H1 (cell line): ENCODE measurements around the gene REC8. TPM values are rescaled to one million over a fixed set of nuclear protein-coding genes. Genes with fewer than 3 reads are reported as not detected.

Experiments
- CTCF ChIA-PET: fragments of 300-600 bp; sonication (Branson Sonifier 250); formaldehyde crosslinking; loops from one replicate; lab custom pipeline; 2021; ENCODE audit not compliant: partially characterized antibody; lab: Charles Lee
- POLR2A ChIA-PET: fragments of 300-600 bp; sonication (Branson Sonifier 250); formaldehyde crosslinking; loops from one replicate; lab custom pipeline; 2021; ENCODE audit warnings: inconsistent platforms; ENCODE audit not compliant: partially characterized antibody; lab: Charles Lee
- DNase-seq, 2 experiments: peaks; one replicate each; pipeline versions ENCODE4 v3.0.0 to v3.0.0-alpha.2; 2010 to 2022; ENCODE audit warnings: low spot score in 2 of 2, low read depth in 1 of 2, mixed read lengths in 1 of 2
- FAIRE-seq: peaks from 2 replicates; lab custom pipeline; 2011; peaks lifted over from hg19 to GRCh38; lab: Jason Lieb, UNC
- H2AFZ ChIP-seq: 2 replicates; pipeline ENCODE4 v1.8.1; 2012; ENCODE audit warnings: low read length, inconsistent platforms
- H2AK5ac ChIP-seq: 2 replicates; pipeline ENCODE4 v1.6.1; 2013; ENCODE audit warnings: low read depth, low read length
- H2BK120ac ChIP-seq: replicated peaks from 2 replicates; pipeline ENCODE3; 2013; ENCODE audit warnings: low read depth, low read length, inconsistent platforms
- H2BK12ac ChIP-seq: 2 replicates; pipeline ENCODE4 v1.6.1; 2013; ENCODE audit warnings: low read depth, low read length
- H2BK15ac ChIP-seq: 2 replicates; pipeline ENCODE4 v1.6.1; 2013; ENCODE audit warnings: low read length
- H2BK20ac ChIP-seq: 2 replicates; pipeline ENCODE4 v1.6.1; 2013; ENCODE audit warnings: low read length
- H2BK5ac ChIP-seq: 2 replicates; pipeline ENCODE4 v1.6.1; 2013; ENCODE audit warnings: low read depth, low read length
- H3K14ac ChIP-seq: 2 replicates; pipeline ENCODE4 v1.6.1; 2013; ENCODE audit warnings: inconsistent platforms; ENCODE audit not compliant: insufficient read length
- H3K18ac ChIP-seq: 2 replicates; pipeline ENCODE4 v1.6.1; 2013; ENCODE audit warnings: low read length; ENCODE audit errors: extremely low read depth
- H3K23ac ChIP-seq: 2 replicates; pipeline ENCODE4 v1.6.1; 2013; ENCODE audit warnings: inconsistent platforms; ENCODE audit not compliant: insufficient read length
- H3K23me2 ChIP-seq: 2 replicates; pipeline ENCODE4 v1.6.1; 2013; ENCODE audit warnings: low read depth, low read length
- H3K27ac ChIP-seq: 2 replicates; pipeline ENCODE4 v1.6.1; 2011; ENCODE audit warnings: low read depth, low read length, inconsistent platforms
- H3K27me3 ChIP-seq, 4 experiments: replicated peaks in 1 of 4; 1 replicate in 1 of 4; 2 replicates in 3 of 4; pipeline versions ENCODE4 v1.6.1 to v1.8.1; 2011 to 2013; ENCODE audit warnings: low read length in 3 of 4, mild to moderate bottlenecking in 3 of 4, inconsistent platforms in 2 of 4, mixed read lengths in 2 of 4, moderate library complexity in 1 of 4; ENCODE audit not compliant: control insufficient read depth in 3 of 4, insufficient read depth in 3 of 4; ENCODE audit errors: extremely low read depth in 1 of 4
- H3K36me3 ChIP-seq, 4 experiments: 2 replicates each; pipeline versions ENCODE4 v1.6.1 to v1.8.1; 2011 to 2013; ENCODE audit warnings: mild to moderate bottlenecking in 4 of 4, low read length in 3 of 4, moderate library complexity in 2 of 4, control low read depth in 1 of 4, inconsistent platforms in 1 of 4; ENCODE audit not compliant: insufficient read depth in 4 of 4, control insufficient read depth in 2 of 4
- H3K4ac ChIP-seq: replicated peaks from 2 replicates; pipeline ENCODE3; 2013; ENCODE audit warnings: low read length, low read depth, mixed read lengths, inconsistent platforms; ENCODE audit not compliant: insufficient read length
- H3K4me1 ChIP-seq, 4 experiments: replicated peaks in 1 of 4; 1 replicate in 1 of 4; 2 replicates in 3 of 4; pipeline versions ENCODE4 v1.6.1 to v1.8.1; 2011 to 2013; ENCODE audit warnings: low read length in 3 of 4, inconsistent platforms in 2 of 4, mixed read lengths in 1 of 4; ENCODE audit not compliant: insufficient read depth in 4 of 4, control insufficient read depth in 3 of 4
- H3K4me2 ChIP-seq, 2 experiments: 2 replicates each; pipeline versions ENCODE4 v1.6.1 to v1.8.1; 2011 to 2013; ENCODE audit warnings: low read depth in 2 of 2, low read length in 2 of 2, control low read depth in 1 of 2, inconsistent platforms in 1 of 2, mild to moderate bottlenecking in 1 of 2; ENCODE audit not compliant: insufficient read depth in 1 of 2
- H3K4me3 ChIP-seq, 4 experiments: fragments of 200-600, 300-600 bp in 1 of 4; sonication (generic), shearing (Covaris generic), sonication (Bioruptor Twin) in 1 of 4; 2 replicates each; pipeline versions ENCODE4 v1.5.1 to v1.8.1; 2011 to 2016; ENCODE audit warnings: low read length in 4 of 4, low read depth in 3 of 4, control low read depth in 2 of 4, inconsistent platforms in 2 of 4, mild to moderate bottlenecking in 2 of 4, mixed read lengths in 1 of 4, moderate library complexity in 1 of 4; ENCODE audit not compliant: insufficient read depth in 2 of 4; ENCODE audit errors: extremely low read depth in 1 of 4
- H3K56ac ChIP-seq: replicated peaks from 2 replicates; pipeline ENCODE3; 2013; ENCODE audit warnings: low read depth, mild to moderate bottlenecking, mixed read lengths, low read length, inconsistent platforms; ENCODE audit not compliant: insufficient read length
- H3K79me1 ChIP-seq: 2 replicates; pipeline ENCODE4 v1.6.1; 2013; ENCODE audit warnings: low read depth, low read length, control low read depth
- H3K79me2 ChIP-seq, 2 experiments: 2 replicates each; pipeline versions ENCODE4 v1.6.1 to v1.8.1; 2012 to 2013; ENCODE audit warnings: low read length in 2 of 2, mild to moderate bottlenecking in 2 of 2, inconsistent platforms in 1 of 2; ENCODE audit not compliant: insufficient read depth in 2 of 2, control insufficient read depth in 1 of 2
- H3K9ac ChIP-seq, 4 experiments: replicated peaks in 1 of 4; 1 replicate in 1 of 4; 2 replicates in 3 of 4; pipeline versions ENCODE4 v1.6.1 to v1.8.1; 2011 to 2013; ENCODE audit warnings: low read depth in 3 of 4, low read length in 3 of 4, control low read depth in 2 of 4, mild to moderate bottlenecking in 2 of 4, moderate library complexity in 2 of 4, inconsistent platforms in 1 of 4; ENCODE audit errors: extremely low read depth in 1 of 4
- H3K9me3 ChIP-seq, 2 experiments: 2 replicates each; pipeline versions ENCODE4 v1.6.1 to v1.8.1; 2012 to 2013; ENCODE audit warnings: mild to moderate bottlenecking in 2 of 2, moderate library complexity in 2 of 2, control low read depth in 1 of 2, inconsistent platforms in 1 of 2, low read depth in 1 of 2, low read length in 1 of 2, mixed read lengths in 1 of 2; ENCODE audit not compliant: insufficient read depth in 2 of 2
- H4K20me1 ChIP-seq, 2 experiments: replicated peaks in 1 of 2; 2 replicates each; pipeline versions ENCODE3 to v1.8.1; 2011 to 2013; ENCODE audit warnings: inconsistent platforms in 2 of 2, low read length in 2 of 2, mild to moderate bottlenecking in 1 of 2; ENCODE audit not compliant: insufficient read depth in 2 of 2, control insufficient read depth in 1 of 2
- H4K5ac ChIP-seq: 2 replicates; pipeline ENCODE4 v1.6.1; 2013; ENCODE audit warnings: low read length, low read depth, mixed read lengths, inconsistent platforms; ENCODE audit not compliant: insufficient read length
- H4K8ac ChIP-seq: 2 replicates; pipeline ENCODE4 v1.8.0; 2013; ENCODE audit warnings: mild to moderate bottlenecking, moderate library complexity, low read length, inconsistent platforms; ENCODE audit not compliant: insufficient read depth; ENCODE audit errors: extremely low read depth
- H4K91ac ChIP-seq: replicated peaks from 2 replicates; pipeline ENCODE3; 2013; ENCODE audit warnings: low read length, mixed read lengths, inconsistent platforms; ENCODE audit not compliant: insufficient read length
- CTBP2 ChIP-seq: IDR thresholded peaks from 2 replicates; pipeline ENCODE4 v1.7.0; 2011; ENCODE audit warnings: borderline replicate concordance, mild to moderate bottlenecking, moderate library complexity, mixed read lengths, low read length; ENCODE audit not compliant: insufficient read depth, insufficient read length
- EGR1 ChIP-seq: IDR thresholded peaks from 2 replicates; pipeline ENCODE4 v1.6.1; 2011; ENCODE audit warnings: low read depth, low read length, borderline replicate concordance
- HDAC2 ChIP-seq, 2 experiments: fragments of 300-600 bp in 1 of 2; sonication (generic) in 1 of 2; IDR thresholded peaks; 2 replicates each; pipeline ENCODE4 v1.6.1; 2011 to 2012; ENCODE audit warnings: low read depth in 2 of 2, low read length in 2 of 2, mild to moderate bottlenecking in 2 of 2, moderate library complexity in 2 of 2, borderline replicate concordance in 1 of 2, inconsistent platforms in 1 of 2
- JUN ChIP-seq: IDR thresholded peaks from 2 replicates; pipeline ENCODE4 v1.6.1; 2011; ENCODE audit warnings: low read depth, mild to moderate bottlenecking, improper control_type of control experiment, low read length
- POLR2A ChIP-seq, 2 experiments: IDR thresholded peaks; 1 replicate in 1 of 2; 2 replicates in 1 of 2; pipeline ENCODE4 v1.6.1; 2011; ENCODE audit warnings: low read depth in 2 of 2, low read length in 2 of 2, mild to moderate bottlenecking in 2 of 2; ENCODE audit errors: control extremely low read depth in 1 of 2
- POU5F1 ChIP-seq: IDR thresholded peaks from 2 replicates; pipeline ENCODE4 v1.6.1; 2011; ENCODE audit warnings: low read depth, mild to moderate bottlenecking, low read length, moderate library complexity
- RAD21 ChIP-seq, 2 experiments: IDR thresholded peaks in 1 of 2; conservative IDR thresholded peaks in 1 of 2; 2 replicates each; pipeline ENCODE4 v1.6.1; 2011; ENCODE audit warnings: low read depth in 2 of 2, low read length in 2 of 2, improper control_type of control experiment in 1 of 2, inconsistent platforms in 1 of 2, mild to moderate bottlenecking in 1 of 2, moderate library complexity in 1 of 2
- RFX5 ChIP-seq: IDR thresholded peaks from 2 replicates; pipeline ENCODE4 v1.6.1; 2011; ENCODE audit warnings: low read depth, low read length, improper control_type of control experiment, borderline replicate concordance
- WGBS, 2 experiments: shearing (Covaris generic) in 1 of 2; methylation state at CpG; one replicate each; pipeline versions ENCODE4 v1.1.6 to v1.1.7; 2013 to 2015; ENCODE audit warnings: low lambda C conversion rate in 2 of 2, mixed read lengths in 2 of 2, inconsistent platforms in 1 of 2, low coverage in 1 of 2, missing lambda C conversion rate in 1 of 2; ENCODE audit not compliant: insufficient replicate concordance in 2 of 2, insufficient coverage in 1 of 2, insufficient read length in 1 of 2; ENCODE audit errors: extremely low coverage in 1 of 2, missing lambda C conversion rate in 1 of 2; 5-methylcytosine and 5-hydroxymethylcytosine counted together
- polyA plus RNA-seq, 7 experiments: library from polyadenylated mRNA; depleted of rRNA in 3 of 7; stranded (reverse) in 5 of 7; unstranded in 2 of 7; fragments of >200 nt in 5 of 7; fragments of 200-250 nt in 2 of 7; gene quantifications; 1 replicate in 5 of 7; 2 replicates in 1 of 7; 4 replicates in 1 of 7; pipeline versions ENCODE4 v1.2.1 to v1.2.3, GENCODE V29; 2011 to 2013; ENCODE audit warnings: missing spikeins in 2 of 7, mixed read lengths in 2 of 7
- total RNA-seq: library from RNA; stranded (reverse); fragmentation: NEBNext Ultra II Directional; extraction: Animal tissue kit (Norgen Biotek cat#: 25700); gene quantifications from 2 replicates; pipeline ENCODE4 v1.2.1, GENCODE V29; 2021
- TF ChIP-seq, protein P1 (sequence below), 3 experiments: IDR thresholded peaks; 1 replicate in 2 of 3; 2 replicates in 1 of 3; pipeline versions ENCODE4 v1.5.1 to v1.6.1; 2011; ENCODE audit warnings: low read length in 3 of 3, mild to moderate bottlenecking in 3 of 3, inconsistent platforms in 2 of 3, low read depth in 1 of 3, moderate library complexity in 1 of 3; ENCODE audit not compliant: insufficient read depth in 1 of 3; ENCODE audit errors: control extremely low read depth in 1 of 3

The REC8 gene
- total and polyA plus RNA-seq, 2 of the 8 experiments (the other 6 are each of a cell fraction or from before 2014, with no cell fraction given): 9.8 to 28.5 TPM

GRCh38 chr14:24219080-24219479 lies 47.2 kb downstream of the REC8 start:
- Histone ChIP-seq H3K79me1 (no peaks in the 10 kb centered on the region), H3K4me3 (no peak overlapping the region), H4K20me1 (peaks cover 0 to 1% of the 10 kb centered on the region in 2 experiments), H3K4me1 (peaks cover 0 to under 1% (median 0%) of the 10 kb centered on the region in 4 experiments; a peak in 1 of 7 replicates), H3K27me3 (no peaks in the 10 kb centered on the region), H3K9me3 (no peaks in the 10 kb centered on the region), H4K8ac (no peak overlapping the region), H2AK5ac (no peak overlapping the region), H3K27ac (no peak overlapping the region), H2BK120ac (no peak overlapping the region), H3K23me2 (peaks cover 3% of the 10 kb centered on the region), H3K36me3 (peaks cover 0 to 6% (median 4%) of the 10 kb centered on the region in 4 experiments; a peak in 4 of 8 replicates), H3K79me2 (peaks cover 0 to 26% of the 10 kb centered on the region in 2 experiments; a peak in 2 of 4 replicates), H4K91ac (no peak overlapping the region), H3K4me2 (no peak overlapping the region), H3K4ac (no peak overlapping the region), H2BK20ac (no peak overlapping the region), H2BK5ac (no peak overlapping the region), H2BK15ac (no peak overlapping the region), H3K14ac (no peak overlapping the region), H3K23ac (no peak overlapping the region), H2AFZ (no peak overlapping the region), H3K18ac (no peak overlapping the region), H3K56ac (no peak overlapping the region), H4K5ac (no peak overlapping the region), H2BK12ac (no peak overlapping the region), H3K9ac (no peak overlapping the region)
- WGBS, 2 experiments: 87% methylated on average over 3 of the region's 4 CpGs; no CpG with 5 or more reads in 1 of the 2 experiments
- CTCF ChIA-PET: interaction anchor here (0.7 to 5.0 kb wide), 4 partner anchors 12 to 78 kb away, joined by 3 to 16 read pairs (median 4); partner anchors contain the start of gene IRF9
- FAIRE-seq (no peak), DNase-seq (no peak)
- POLR2A ChIA-PET: interaction anchor here (1.0 to 1.2 kb wide), 3 partner anchors 9 to 18 kb away, joined by 3 to 4 read pairs (median 3); no protein-coding TSS in a partner anchor
- TF ChIP-seq, protein P1, sequence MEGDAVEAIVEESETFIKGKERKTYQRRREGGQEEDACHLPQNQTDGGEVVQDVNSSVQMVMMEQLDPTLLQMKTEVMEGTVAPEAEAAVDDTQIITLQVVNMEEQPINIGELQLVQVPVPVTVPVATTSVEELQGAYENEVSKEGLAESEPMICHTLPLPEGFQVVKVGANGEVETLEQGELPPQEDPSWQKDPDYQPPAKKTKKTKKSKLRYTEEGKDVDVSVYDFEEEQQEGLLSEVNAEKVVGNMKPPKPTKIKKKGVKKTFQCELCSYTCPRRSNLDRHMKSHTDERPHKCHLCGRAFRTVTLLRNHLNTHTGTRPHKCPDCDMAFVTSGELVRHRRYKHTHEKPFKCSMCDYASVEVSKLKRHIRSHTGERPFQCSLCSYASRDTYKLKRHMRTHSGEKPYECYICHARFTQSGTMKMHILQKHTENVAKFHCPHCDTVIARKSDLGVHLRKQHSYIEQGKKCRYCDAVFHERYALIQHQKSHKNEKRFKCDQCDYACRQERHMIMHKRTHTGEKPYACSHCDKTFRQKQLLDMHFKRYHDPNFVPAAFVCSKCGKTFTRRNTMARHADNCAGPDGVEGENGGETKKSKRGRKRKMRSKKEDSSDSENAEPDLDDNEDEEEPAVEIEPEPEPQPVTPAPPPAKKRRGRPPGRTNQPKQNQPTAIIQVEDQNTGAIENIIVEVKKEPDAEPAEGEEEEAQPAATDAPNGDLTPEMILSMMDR (IDR thresholded peaks at IDR 0.05; ENCODE audit: control extremely low read depth in 1 of 3, insufficient read depth in 1 of 3, low read depth in 1 of 3, low read length in 3 of 3): no peak
- TF ChIP-seq CTBP2 (no peak), POLR2A (IDR thresholded peaks at IDR 0.05; ENCODE audit: control extremely low read depth in 1 of 2, low read depth in 2 of 2, low read length in 2 of 2) (no peak), RAD21 (IDR thresholded peaks at IDR 0.05 in 1 of 2, conservative IDR thresholded peaks at IDR 0.05 in 1 of 2; ENCODE audit: low read depth in 2 of 2, low read length in 2 of 2) (no peak), RFX5 (no peak), EGR1 (no peak), HDAC2 (IDR thresholded peaks at IDR 0.05; ENCODE audit: borderline replicate concordance in 1 of 2, low read depth in 2 of 2, low read length in 2 of 2) (no peak), JUN (no peak), POU5F1 (no peak)
